ENCODE data around the gene CCT8L2. TPM values are rescaled to one million over a fixed set of nuclear protein-coding genes. Genes with fewer than 3 reads are reported as not detected.
A peak's percentile ranks its signal among the peaks of the same experiment; 100 is the strongest.
"Not testable (repeated sequence)": the region's sequence is repeated elsewhere in the genome, so short reads cannot be mapped to it uniquely, and the experiment has no call there.

CCT8L2 gene
- total RNA-seq, 1 donor from 2014 or later: not detected

DNA sequence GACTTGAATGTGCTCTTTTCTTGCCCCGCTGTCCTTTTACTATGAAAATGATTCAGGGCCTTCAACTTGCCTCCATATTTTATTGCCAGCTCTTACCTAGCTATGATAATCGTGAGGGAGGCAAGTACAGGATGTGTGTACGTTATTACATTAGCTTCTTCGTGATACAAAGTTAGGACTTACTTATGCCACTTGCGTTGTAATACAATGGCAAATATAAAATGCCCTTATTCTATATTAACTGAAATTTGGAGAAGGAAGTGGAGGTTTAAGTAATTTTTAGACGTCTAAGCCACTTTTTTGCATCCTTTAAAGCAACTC is 10.8 kb upstream of the CCT8L2 start:
- intact Hi-C loops (cut with micrococcal nuclease): no loop called here
- no peak for DNase-seq (ENCODE audit: low spot score)
- H3K9me3 Mint-ChIP-seq: no peaks in the 10 kb centered on the region
- peaks cover 1% of the 10 kb centered on the region for H3K36me3 Mint-ChIP-seq (ENCODE audit: low read depth)
- peaks cover 42% of the 10 kb centered on the region for H3K27me3 Mint-ChIP-seq (ENCODE audit: insufficient read depth)
- no peak overlapping the region for H3K27ac Mint-ChIP-seq
- no peak overlapping the region for H3K4me3 Mint-ChIP-seq
- H3K4me1 Mint-ChIP-seq (ENCODE audit: low read depth): peaks cover 6% of the 10 kb centered on the region

DNA sequence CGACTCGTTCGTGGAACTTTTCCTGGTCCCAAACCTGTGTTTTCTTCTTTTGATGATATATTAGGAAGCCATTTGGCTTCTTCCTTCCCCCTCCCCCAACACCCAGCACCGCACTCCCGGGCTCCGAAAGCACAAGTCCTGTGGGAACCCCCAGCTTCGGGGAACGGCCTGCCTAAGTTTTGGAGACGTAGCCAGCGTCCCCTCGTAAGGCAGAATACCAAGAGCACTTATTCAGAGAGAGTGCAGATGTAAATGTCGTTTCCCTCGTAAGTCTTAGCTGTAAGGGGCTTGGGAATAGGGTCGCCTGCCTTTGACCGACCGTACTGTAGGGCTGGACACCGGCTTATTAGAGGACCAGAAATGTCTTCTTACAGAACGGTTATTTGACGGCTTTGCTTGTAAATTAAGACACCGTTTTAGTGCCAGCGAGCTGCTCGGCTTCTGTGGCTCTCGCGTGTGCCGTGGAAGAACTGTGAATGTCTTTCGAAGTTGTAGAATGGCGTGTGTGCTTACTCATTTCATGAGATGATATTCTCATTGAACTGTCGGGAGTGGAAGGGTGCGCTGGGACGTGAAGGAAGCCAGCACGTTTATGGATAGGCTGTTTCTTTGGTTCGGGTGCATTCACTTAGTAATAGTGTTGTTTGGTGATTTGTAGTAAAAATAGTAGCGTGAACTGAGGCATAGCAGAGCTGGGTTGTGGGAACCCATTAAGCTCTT is 10.3 kb upstream of the CCT8L2 start:
- intact Hi-C loops (cut with micrococcal nuclease); DNase-seq (ENCODE audit: low spot score); H3K4me1 Mint-ChIP-seq (ENCODE audit: low read depth); H3K36me3 Mint-ChIP-seq (ENCODE audit: low read depth); H3K9me3 Mint-ChIP-seq: not testable (repeated sequence)
- H3K27ac Mint-ChIP-seq: peak overlapping the region; percentile 70
- peaks cover 43% of the 10 kb centered on the region for H3K27me3 Mint-ChIP-seq (ENCODE audit: insufficient read depth)
- H3K4me3 Mint-ChIP-seq: peak overlapping the region; percentile 68

DNA sequence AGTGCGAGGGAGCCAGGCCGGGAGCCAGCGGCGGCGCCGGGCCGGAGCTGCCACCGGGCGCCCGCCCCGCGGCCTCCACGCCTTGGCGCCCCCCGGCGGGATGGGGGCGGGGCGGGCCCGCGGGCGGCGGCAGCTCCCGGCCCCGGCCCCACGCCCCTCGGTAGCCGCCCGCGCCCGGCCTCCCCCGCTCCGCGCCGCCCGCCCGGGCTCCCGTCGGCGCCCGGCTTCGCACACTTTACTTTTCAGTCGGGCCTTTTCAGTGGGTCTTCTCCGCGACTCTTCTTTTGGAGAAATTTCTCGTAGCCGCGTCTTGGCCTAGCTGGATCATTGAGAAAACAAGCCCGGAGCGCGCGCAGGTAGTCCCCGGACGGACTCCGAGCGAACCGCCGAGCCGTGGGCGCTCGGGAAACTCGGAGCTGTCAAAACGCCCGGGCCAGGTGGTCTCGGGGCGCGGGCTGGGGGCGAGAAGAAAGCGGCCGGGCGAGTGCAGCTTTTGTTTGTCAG is 9.7 kb upstream of the CCT8L2 start:
- peaks cover 43% of the 10 kb centered on the region for H3K27me3 Mint-ChIP-seq (ENCODE audit: insufficient read depth)
- intact Hi-C loops (cut with micrococcal nuclease): not testable (repeated sequence)

DNA sequence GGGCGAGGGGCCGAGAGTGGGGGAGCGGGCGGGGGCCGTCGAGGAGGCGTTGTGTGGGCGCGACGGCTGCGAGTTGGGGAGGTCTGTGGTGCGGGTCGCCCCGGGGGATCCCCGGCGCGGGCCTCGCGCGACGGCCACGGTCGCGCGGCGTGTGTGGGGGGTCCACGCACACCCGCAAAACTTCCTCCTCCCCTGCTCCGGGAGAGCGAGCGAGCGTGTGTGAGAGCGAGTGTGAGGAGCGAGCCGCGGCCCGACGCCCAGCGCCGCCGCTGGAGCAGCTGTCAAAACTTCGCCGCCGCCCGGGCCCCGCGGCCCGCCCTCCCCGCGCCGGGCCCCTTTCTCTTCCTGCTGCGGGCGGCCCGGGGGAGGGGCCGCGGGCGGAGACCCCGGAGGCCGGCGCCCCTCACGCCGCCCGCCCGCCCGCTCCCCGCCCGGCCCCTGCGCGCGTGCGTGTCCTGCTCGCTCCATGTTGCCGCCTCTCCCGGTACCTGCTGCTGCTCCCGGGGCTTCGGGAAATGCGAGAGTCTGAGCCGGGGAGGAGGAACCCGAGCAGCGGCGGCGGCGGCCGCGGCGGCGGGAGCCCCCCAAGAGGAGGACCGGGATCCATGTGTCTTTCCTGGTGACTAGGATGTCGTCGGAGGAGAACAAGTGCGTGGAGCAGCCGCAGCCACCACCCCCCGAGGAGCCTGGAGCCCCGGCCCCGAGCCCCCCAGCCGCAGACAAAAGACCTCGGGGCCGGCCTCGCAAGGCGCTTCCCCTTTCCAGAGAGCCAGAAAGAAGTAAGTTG is 9.0 kb upstream of the CCT8L2 start:
- intact Hi-C loops (cut with micrococcal nuclease): no loop called here
- H3K27me3 Mint-ChIP-seq (ENCODE audit: insufficient read depth): peaks cover 43% of the 10 kb centered on the region
- H3K27ac Mint-ChIP-seq: no peak overlapping the region
- H3K4me1 Mint-ChIP-seq (ENCODE audit: low read depth): peaks cover 6% of the 10 kb centered on the region
- H3K9me3 Mint-ChIP-seq: no peaks in the 10 kb centered on the region
- H3K36me3 Mint-ChIP-seq (ENCODE audit: low read depth): peaks cover 1% of the 10 kb centered on the region
- no peak overlapping the region for H3K4me3 Mint-ChIP-seq
- no peak for DNase-seq (ENCODE audit: low spot score)

More for the DNA sequence above, 9.7 kb upstream of the CCT8L2 start:
- not testable (repeated sequence) for H3K4me1 Mint-ChIP-seq (ENCODE audit: low read depth); H3K27ac Mint-ChIP-seq; H3K9me3 Mint-ChIP-seq; DNase-seq (ENCODE audit: low spot score); H3K36me3 Mint-ChIP-seq (ENCODE audit: low read depth)
- H3K4me3 Mint-ChIP-seq: peak overlapping the region; percentile 42

DNA sequence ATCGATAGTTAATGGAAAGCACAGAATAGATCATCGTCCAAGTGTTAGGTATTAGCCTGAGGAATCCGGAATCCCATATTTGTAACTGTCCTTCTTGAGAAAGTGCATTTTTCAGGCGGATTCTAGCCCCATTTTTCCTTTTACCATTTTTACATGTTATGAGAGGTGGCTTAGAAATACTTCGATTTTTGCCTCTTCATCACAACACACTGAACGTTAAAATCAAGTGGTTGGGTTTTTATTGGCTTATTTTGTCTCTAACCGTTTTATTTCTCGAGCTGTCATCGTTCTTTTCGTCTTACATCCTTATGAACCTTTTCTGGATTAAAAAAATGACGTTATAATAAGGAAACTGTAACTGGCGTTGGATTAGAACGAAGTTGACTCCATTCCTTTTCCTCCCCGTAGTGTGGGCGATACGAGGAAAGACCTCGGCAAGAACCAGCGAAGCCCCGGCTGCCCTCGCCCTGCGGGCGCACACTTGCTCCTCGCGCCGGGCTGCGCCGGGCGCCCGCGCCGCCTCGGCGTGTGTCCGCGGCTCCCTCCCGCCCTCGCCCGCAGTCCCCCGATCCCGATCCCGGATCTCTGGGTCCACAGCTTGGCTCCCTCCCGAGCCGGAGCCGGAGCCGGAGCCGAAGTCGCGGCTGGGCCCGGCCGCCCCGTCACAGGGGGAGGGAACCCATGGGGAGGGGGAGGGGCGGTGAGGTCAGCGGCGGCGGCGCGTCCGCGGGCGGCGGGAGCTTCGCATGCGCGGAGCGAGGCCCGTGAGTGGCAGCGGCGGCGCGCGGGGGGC is 8.2 kb upstream of the CCT8L2 start:
- peak overlapping the region; percentile 26 for H3K27ac Mint-ChIP-seq
- DNase-seq (ENCODE audit: low spot score); H3K36me3 Mint-ChIP-seq (ENCODE audit: low read depth); H3K9me3 Mint-ChIP-seq; H3K4me1 Mint-ChIP-seq (ENCODE audit: low read depth); intact Hi-C loops (cut with micrococcal nuclease): not testable (repeated sequence)
- H3K27me3 Mint-ChIP-seq (ENCODE audit: insufficient read depth): peaks cover 43% of the 10 kb centered on the region
- H3K4me3 Mint-ChIP-seq: peak overlapping the region; percentile 37

DNA sequence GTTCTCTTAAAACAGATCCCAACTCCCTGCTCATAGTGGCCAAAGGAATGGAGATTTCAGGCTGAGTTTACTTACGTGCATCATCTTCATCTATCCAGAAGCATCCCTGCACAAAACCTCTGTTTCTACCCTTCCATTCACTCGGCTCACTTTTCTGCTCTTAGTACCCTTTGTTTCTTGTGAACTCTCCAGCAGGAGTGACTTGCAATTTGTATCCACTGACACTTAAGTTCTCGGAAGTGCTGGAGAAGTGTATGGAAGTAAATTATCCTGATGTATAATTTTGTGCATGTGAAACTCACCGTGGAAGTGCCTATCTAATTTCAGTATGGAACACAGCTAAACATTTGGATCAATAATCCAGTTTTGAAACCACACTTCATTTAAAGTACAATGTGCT is 7.0 kb upstream of the CCT8L2 start:
- H3K9me3 Mint-ChIP-seq; intact Hi-C loops (cut with micrococcal nuclease); H3K36me3 Mint-ChIP-seq (ENCODE audit: low read depth); H3K4me3 Mint-ChIP-seq; H3K27ac Mint-ChIP-seq; H3K4me1 Mint-ChIP-seq (ENCODE audit: low read depth); DNase-seq (ENCODE audit: low spot score): not testable (repeated sequence)
- H3K27me3 Mint-ChIP-seq (ENCODE audit: insufficient read depth): peaks cover 42% of the 10 kb centered on the region

DNA sequence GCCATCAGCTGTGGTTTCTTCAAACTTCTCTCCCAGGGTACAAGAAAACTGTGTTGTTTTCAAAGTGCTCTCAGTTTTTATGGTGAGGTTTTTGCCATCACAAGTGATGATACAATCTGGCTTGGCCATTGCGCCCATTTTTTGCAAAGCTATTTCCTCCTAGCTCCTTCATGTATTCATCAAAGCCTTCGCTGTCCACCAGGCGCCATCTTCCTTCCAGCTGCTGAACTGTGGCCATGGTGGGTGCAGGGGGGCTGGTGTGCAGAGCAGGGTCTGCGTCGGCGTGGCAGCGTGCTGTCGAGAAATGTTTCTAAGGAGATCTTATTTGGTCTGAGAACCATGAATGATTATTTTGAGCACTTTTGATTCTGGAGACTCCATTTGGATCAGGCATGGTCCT is 2.6 kb upstream of the CCT8L2 start:
- H3K4me3 Mint-ChIP-seq; intact Hi-C loops (cut with micrococcal nuclease); DNase-seq (ENCODE audit: low spot score); H3K9me3 Mint-ChIP-seq; H3K4me1 Mint-ChIP-seq (ENCODE audit: low read depth); H3K27ac Mint-ChIP-seq; H3K36me3 Mint-ChIP-seq (ENCODE audit: low read depth): not testable (repeated sequence)
- H3K27me3 Mint-ChIP-seq (ENCODE audit: insufficient read depth): peaks cover 18% of the 10 kb centered on the region

DNA sequence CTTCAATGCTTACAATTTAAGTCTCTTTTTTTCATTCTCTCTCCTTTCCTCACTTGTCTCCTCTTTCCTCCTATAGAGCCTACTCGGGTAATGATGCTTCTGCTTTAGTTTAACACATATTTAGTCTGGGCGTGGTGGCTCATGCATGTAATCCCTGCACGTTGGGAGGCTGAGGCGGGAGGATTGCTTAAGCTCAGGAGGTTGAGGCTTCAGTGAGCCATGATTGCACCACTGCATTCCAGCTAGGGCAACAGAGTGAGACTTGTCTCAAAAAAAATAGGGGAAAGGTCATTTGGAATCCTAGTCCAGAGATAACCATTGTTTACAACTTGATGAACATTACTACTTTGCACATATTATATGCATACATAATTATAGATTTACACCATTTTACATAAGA is 1.4 kb upstream of the CCT8L2 start:
- no peaks in the 10 kb centered on the region for H3K9me3 Mint-ChIP-seq
- intact Hi-C loops (cut with micrococcal nuclease): no loop called here

DNA sequence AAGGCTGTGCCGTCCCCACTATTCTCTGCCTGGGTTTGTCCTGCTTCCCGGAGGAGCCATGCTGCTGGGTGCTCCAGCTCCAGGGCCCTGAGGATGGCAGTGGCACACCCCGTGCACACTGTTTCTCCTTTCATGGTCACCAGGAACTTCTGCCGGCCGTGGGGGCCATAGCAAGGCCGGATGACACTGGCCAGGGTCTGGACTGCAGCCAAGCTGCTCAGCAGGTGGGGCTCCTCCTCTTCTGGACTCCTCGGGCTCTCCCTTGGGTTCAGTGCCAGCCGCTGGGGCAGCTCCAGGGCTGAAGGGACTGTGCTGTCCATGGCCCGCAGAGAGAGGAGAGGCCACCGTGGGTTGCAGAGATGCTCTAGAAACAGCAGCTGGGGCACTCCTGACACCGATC is 379 bp downstream of the CCT8L2 start:
- H3K27ac Mint-ChIP-seq; H3K27me3 Mint-ChIP-seq (ENCODE audit: insufficient read depth); DNase-seq (ENCODE audit: low spot score); H3K36me3 Mint-ChIP-seq (ENCODE audit: low read depth); H3K9me3 Mint-ChIP-seq; H3K4me3 Mint-ChIP-seq; intact Hi-C loops (cut with micrococcal nuclease); H3K4me1 Mint-ChIP-seq (ENCODE audit: low read depth): not testable (repeated sequence)

More for the DNA sequence above, 1.4 kb upstream of the CCT8L2 start:
- Mint-ChIP-seq H3K27me3 (ENCODE audit: insufficient read depth) (peaks cover 8% of the 10 kb centered on the region), H3K36me3 (ENCODE audit: low read depth) (no peaks in the 10 kb centered on the region), H3K4me1 (ENCODE audit: low read depth) (no peaks in the 10 kb centered on the region), H3K4me3 (no peak overlapping the region), H3K27ac (no peak overlapping the region)
- DNase-seq (ENCODE audit: low spot score): no peak

DNA sequence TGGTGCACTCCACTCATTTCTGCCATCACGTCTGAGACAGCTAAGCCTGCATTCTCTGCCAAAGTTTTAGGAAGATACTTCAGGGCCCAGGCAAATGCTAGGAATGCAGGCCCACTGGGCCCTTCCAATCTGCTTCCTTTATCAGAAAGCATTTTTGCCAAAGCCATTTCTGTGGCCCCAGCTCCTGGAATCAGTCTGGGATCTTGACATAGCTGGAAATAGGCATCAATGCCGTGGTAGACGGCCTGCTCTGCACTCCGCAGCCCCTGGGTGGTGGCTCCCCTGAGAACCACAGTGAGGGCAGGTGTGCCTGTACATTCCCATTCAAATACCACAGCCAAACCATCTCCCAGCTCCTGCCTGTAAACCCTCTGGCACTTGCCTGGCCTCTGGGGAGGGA is 1.5 kb downstream of the CCT8L2 start:
- H3K9me3 Mint-ChIP-seq; intact Hi-C loops (cut with micrococcal nuclease); H3K4me3 Mint-ChIP-seq; H3K36me3 Mint-ChIP-seq (ENCODE audit: low read depth); H3K4me1 Mint-ChIP-seq (ENCODE audit: low read depth); H3K27ac Mint-ChIP-seq; H3K27me3 Mint-ChIP-seq (ENCODE audit: insufficient read depth); DNase-seq (ENCODE audit: low spot score): not testable (repeated sequence)

DNA sequence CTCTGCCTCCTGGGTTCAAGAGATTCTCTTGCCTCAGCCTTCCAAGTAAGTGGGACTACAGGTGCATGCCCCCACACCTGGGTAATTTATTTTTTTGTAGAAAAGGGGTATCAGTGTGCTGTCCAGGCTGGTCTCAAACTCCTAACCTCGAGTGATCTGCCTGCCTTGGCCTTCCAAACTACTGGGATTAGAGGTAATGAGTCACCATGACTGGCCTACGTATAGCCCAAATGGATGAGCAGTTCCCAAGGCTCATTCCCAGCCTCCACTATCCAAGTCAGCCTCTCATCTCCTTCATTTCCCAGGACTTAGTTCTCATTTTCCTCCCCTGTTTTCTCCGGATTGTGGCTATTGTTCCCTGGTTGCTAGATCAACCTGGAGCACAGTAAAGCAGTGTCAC is 5.6 kb downstream of the CCT8L2 start:
- H3K9me3 Mint-ChIP-seq: no peaks in the 10 kb centered on the region
- H3K4me3 Mint-ChIP-seq: no peak overlapping the region
- intact Hi-C loops (cut with micrococcal nuclease): no loop called here
- H3K27ac Mint-ChIP-seq: no peak overlapping the region
- no peak for DNase-seq (ENCODE audit: low spot score)
- H3K27me3 Mint-ChIP-seq (ENCODE audit: insufficient read depth): no peaks in the 10 kb centered on the region
- H3K36me3 Mint-ChIP-seq (ENCODE audit: low read depth): no peaks in the 10 kb centered on the region
- H3K4me1 Mint-ChIP-seq (ENCODE audit: low read depth): no peaks in the 10 kb centered on the region

DNA sequence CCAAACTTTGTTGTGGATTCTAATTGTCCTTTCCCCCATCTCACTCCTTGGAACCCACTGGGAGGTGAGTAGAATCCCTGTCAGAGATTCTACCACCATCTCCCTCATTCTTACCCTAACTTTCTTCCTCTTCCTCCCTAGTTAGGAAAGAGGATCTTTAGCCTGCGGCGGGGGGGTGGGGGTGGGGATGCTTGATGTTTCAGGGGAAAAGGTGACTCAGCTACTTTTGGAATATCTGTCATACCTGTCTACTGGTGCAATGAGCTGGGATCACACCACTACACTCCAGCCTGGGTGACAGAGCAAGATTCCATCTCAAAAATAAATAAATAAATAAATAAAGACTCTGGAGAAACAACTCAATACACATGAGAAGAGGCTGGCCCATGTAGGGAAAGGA is 6.4 kb downstream of the CCT8L2 start:
- no peaks in the 10 kb centered on the region for H3K36me3 Mint-ChIP-seq (ENCODE audit: low read depth)
- H3K27ac Mint-ChIP-seq: no peak overlapping the region
- no peak for DNase-seq (ENCODE audit: low spot score)
- no peaks in the 10 kb centered on the region for H3K9me3 Mint-ChIP-seq
- intact Hi-C loops (cut with micrococcal nuclease): no loop called here
- H3K27me3 Mint-ChIP-seq (ENCODE audit: insufficient read depth): no peaks in the 10 kb centered on the region
- no peaks in the 10 kb centered on the region for H3K4me1 Mint-ChIP-seq (ENCODE audit: low read depth)
- no peak overlapping the region for H3K4me3 Mint-ChIP-seq

DNA sequence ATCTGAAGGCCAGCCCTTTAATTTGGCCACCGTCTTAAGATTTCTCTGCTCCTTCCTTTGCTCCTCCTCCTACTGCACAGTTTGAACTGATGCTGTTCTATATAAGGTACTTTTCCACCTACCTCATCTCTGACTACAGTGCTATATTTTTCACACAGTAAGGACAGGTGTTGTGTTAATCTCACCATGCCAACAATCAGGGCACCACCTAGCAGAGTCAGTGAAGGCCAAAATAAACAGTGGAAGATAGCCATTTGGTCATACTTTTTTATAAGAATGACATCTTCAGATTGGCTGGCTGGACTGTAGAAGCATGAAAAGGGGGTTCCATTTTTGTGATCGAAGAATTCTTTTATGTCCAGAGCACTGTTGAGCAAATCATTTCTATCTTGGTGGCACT is 11.7 kb downstream of the CCT8L2 start:
- not testable (repeated sequence) for H3K4me3 Mint-ChIP-seq; H3K9me3 Mint-ChIP-seq; H3K36me3 Mint-ChIP-seq (ENCODE audit: low read depth)

More for the DNA sequence above, 11.7 kb downstream of the CCT8L2 start:
- H3K27me3 Mint-ChIP-seq (ENCODE audit: insufficient read depth); intact Hi-C loops (cut with micrococcal nuclease); H3K4me1 Mint-ChIP-seq (ENCODE audit: low read depth); DNase-seq (ENCODE audit: low spot score); H3K27ac Mint-ChIP-seq: not testable (repeated sequence)
